BLaER1 (cell line): Measurements from ENCODE around the gene UBXN10.
A peak's percentile ranks its signal among the peaks of the same experiment; 100 is the strongest.

Experiments
- H3K27ac ChIP-seq: shearing (Covaris generic); formaldehyde crosslinking; 2 replicates; pipeline ENCODE4 v1.8.1; 2022
- H3K27me3 ChIP-seq: shearing (Covaris generic); formaldehyde crosslinking; 2 replicates; pipeline ENCODE4 v1.8.1; 2022
- H3K36me3 ChIP-seq: shearing (Covaris generic); formaldehyde crosslinking; 2 replicates; pipeline ENCODE4 v1.8.1; 2022
- H3K4me1 ChIP-seq: shearing (Covaris generic); formaldehyde crosslinking; 2 replicates; pipeline ENCODE4 v1.8.1; 2022
- H3K4me2 ChIP-seq: shearing (Covaris generic); formaldehyde crosslinking; 2 replicates; pipeline ENCODE4 v1.8.1; 2022
- H3K4me3 ChIP-seq: shearing (Covaris generic); formaldehyde crosslinking; 2 replicates; pipeline ENCODE4 v1.8.1; 2022
- H3K9ac ChIP-seq: shearing (Covaris generic); formaldehyde crosslinking; 2 replicates; pipeline ENCODE4 v1.8.1; 2022
- H3K9me3 ChIP-seq: shearing (Covaris generic); formaldehyde crosslinking; 2 replicates; pipeline ENCODE4 v1.8.1; 2022
- H4K20me1 ChIP-seq: shearing (Covaris generic); formaldehyde crosslinking; 2 replicates; pipeline ENCODE4 v1.8.1; 2022
- Cebpa-rat ChIP-seq: shearing (Covaris generic); IDR thresholded peaks from 2 replicates; pipeline ENCODE4 v1.8.1; 2022

Gene UBXN10

GRCh38 chr1:20182415-20182814, 3.5 kb upstream of the UBXN10 start:
- Histone ChIP-seq H3K27me3 (no peaks in the 10 kb centered on the region), H3K36me3 (no peaks in the 10 kb centered on the region), H4K20me1 (no peaks in the 10 kb centered on the region), H3K4me1 (peaks cover 46% of the 10 kb centered on the region), H3K4me3 (no peak overlapping the region), H3K27ac (no peak overlapping the region), H3K9ac (no peak overlapping the region), H3K4me2 (no peak overlapping the region), H3K9me3 (no peaks in the 10 kb centered on the region)
- no peak for TF ChIP-seq Cebpa-rat

DNA sequence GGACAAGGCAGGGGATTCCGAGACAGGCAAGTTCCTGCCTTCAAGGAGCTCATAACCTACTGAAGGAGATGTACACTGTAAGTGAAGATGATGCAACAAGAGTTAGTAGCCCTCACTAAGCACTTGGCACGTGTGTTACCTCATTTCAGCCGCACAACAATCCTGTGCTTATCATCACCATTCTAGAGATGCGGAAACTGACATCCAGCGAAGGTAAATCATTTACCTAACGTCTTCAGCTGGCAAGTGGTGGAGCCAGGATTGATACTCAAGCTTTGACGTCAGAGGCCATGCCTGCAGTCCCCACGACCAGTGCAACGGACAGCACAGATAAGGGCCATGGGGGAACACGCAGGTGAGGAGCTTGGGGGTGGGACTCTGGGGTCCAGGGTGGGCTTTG, 2.9 kb upstream of the UBXN10 start:
- Histone ChIP-seq H3K4me3 (no peak overlapping the region), H4K20me1 (no peaks in the 10 kb centered on the region), H3K9ac (no peak overlapping the region), H3K4me1 (peaks cover 53% of the 10 kb centered on the region), H3K27ac (no peak overlapping the region), H3K4me2 (no peak overlapping the region), H3K36me3 (no peaks in the 10 kb centered on the region), H3K27me3 (no peaks in the 10 kb centered on the region), H3K9me3 (no peaks in the 10 kb centered on the region)
- no peak for TF ChIP-seq Cebpa-rat

- Histone ChIP-seq H3K4me1 (peaks cover 58% of the 10 kb centered on the region), H3K9ac (no peak overlapping the region)
These were observed 2.2 kb upstream of the UBXN10 start for GRCh38 chr1:20183616-20184271.

DNA sequence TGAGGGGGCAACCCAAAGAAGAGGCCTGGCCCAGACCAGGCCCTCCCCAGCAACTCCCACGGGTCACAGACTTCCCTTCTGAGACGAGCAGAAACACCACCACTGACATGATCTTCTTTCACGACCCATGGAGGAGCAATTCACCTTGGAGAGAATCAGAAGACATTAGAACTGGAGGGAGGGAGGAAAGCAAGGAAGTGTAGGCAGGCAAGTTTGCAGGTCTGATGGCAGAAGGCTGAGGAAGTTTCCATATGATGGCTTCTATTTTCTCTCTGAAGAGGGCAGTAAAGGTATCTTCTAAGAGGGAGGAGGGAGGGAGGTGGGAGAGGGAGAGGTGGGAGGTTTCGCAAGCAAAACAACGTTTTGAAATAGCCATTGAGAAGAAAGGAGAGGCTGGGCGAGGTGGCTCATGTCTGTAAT, 1.4 kb upstream of the UBXN10 start:
- no peak overlapping the region for H3K9ac ChIP-seq
- no peaks in the 10 kb centered on the region for H3K27me3 ChIP-seq
- H3K36me3 ChIP-seq, result no peaks in the 10 kb centered on the region
- peak overlapping the region; percentile 89 for H3K27ac ChIP-seq
- peaks cover 61% of the 10 kb centered on the region for H3K4me1 ChIP-seq
- H3K4me3 ChIP-seq, result no peak overlapping the region
- H3K9me3 ChIP-seq, result no peaks in the 10 kb centered on the region
- peak overlapping the region; percentile 99 for H3K4me2 ChIP-seq
- TF ChIP-seq Cebpa-rat, result peak; percentile 53; the same call in 1 of the 2 replicates
- no peaks in the 10 kb centered on the region for H4K20me1 ChIP-seq

More at GRCh38 chr1:20183616-20184271, 2.2 kb upstream of the UBXN10 start:
- H3K27ac ChIP-seq, result no peak overlapping the region
- no peak for TF ChIP-seq Cebpa-rat
- H3K27me3 ChIP-seq, result no peaks in the 10 kb centered on the region
- H4K20me1 ChIP-seq, result no peaks in the 10 kb centered on the region
- peak overlapping the region; percentile 99 for H3K4me2 ChIP-seq
- H3K36me3 ChIP-seq, result no peaks in the 10 kb centered on the region
- no peak overlapping the region for H3K4me3 ChIP-seq
- no peaks in the 10 kb centered on the region for H3K9me3 ChIP-seq

- Histone ChIP-seq H4K20me1 (no peaks in the 10 kb centered on the region), H3K9ac (peak overlapping the region; percentile 78), H3K4me3 (peak overlapping the region; percentile 68), H3K27ac (peak overlapping the region; percentile 89), H3K4me2 (peak overlapping the region; percentile 99), H3K9me3 (no peaks in the 10 kb centered on the region), H3K27me3 (no peaks in the 10 kb centered on the region), H3K4me1 (peaks cover 68% of the 10 kb centered on the region), H3K36me3 (no peaks in the 10 kb centered on the region)
- peak; percentile 2; the same call in 1 of the 2 replicates for TF ChIP-seq Cebpa-rat
These were observed 681 bp upstream of the UBXN10 start for GRCh38 chr1:20184997-20185833.

GRCh38 chr1:20187103-20187812, 1.4 kb downstream of the UBXN10 start:
- Histone ChIP-seq H3K27me3 (no peaks in the 10 kb centered on the region), H3K9me3 (no peaks in the 10 kb centered on the region), H3K27ac (peak overlapping the region; percentile 63), H3K4me3 (no peak overlapping the region), H4K20me1 (no peaks in the 10 kb centered on the region), H3K4me2 (peak overlapping the region; percentile 99), H3K36me3 (no peaks in the 10 kb centered on the region), H3K9ac (no peak overlapping the region), H3K4me1 (peaks cover 72% of the 10 kb centered on the region)
- TF ChIP-seq Cebpa-rat, result no peak

DNA sequence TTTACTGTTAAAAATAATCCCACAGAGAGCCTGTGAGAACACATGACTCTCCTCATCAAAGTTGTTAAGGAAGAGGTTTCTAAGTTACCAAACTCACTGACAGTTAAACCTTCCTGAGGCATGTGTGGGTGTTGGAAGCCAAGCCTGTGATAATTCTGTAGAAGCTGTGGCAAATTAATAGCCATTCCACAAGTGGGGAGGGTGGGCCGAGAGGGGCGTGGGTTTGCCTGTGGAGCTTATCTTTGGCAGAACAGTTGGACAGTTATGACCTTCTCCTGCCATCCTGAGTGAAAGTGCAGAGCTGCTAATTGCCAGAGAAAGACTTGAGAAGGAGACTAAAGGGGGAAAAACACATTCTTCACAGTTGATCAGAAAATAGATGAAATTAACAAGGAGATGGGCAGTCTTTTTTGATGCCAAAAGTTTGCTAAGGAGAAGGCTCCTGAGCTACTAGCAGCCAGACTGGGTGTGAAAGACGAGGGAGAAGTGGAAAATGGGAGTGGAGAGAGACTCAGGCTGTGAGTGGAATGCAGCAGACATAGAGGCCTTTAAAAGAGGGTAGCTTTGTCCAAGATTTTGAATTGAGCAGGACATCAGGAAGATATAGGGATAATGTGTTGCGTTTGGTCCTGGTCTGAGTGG, 2.0 kb downstream of the UBXN10 start:
- Histone ChIP-seq H3K27ac (peak overlapping the region; percentile 63; the same call in 1 of the 2 replicates), H3K9ac (no peak overlapping the region), H4K20me1 (no peaks in the 10 kb centered on the region), H3K4me1 (peaks cover 72% of the 10 kb centered on the region), H3K4me2 (peak overlapping the region; percentile 99), H3K36me3 (no peaks in the 10 kb centered on the region), H3K4me3 (no peak overlapping the region), H3K9me3 (no peaks in the 10 kb centered on the region), H3K27me3 (no peaks in the 10 kb centered on the region)
- no peak for TF ChIP-seq Cebpa-rat

GRCh38 chr1:20188455-20188817, 2.5 kb downstream of the UBXN10 start:
- no peaks in the 10 kb centered on the region for H3K9me3 ChIP-seq
- no peaks in the 10 kb centered on the region for H3K36me3 ChIP-seq
- H3K9ac ChIP-seq, result no peak overlapping the region
- H4K20me1 ChIP-seq, result no peaks in the 10 kb centered on the region
- peak overlapping the region; percentile 63; the same call in 1 of the 2 replicates for H3K27ac ChIP-seq
- H3K4me2 ChIP-seq, result peak overlapping the region; percentile 99
- no peak overlapping the region for H3K4me3 ChIP-seq
- H3K27me3 ChIP-seq, result no peaks in the 10 kb centered on the region
- peaks cover 70% of the 10 kb centered on the region for H3K4me1 ChIP-seq
- TF ChIP-seq Cebpa-rat, result no peak

GRCh38 chr1:20189664-20190063, 3.8 kb downstream of the UBXN10 start:
- Histone ChIP-seq H3K9me3 (no peaks in the 10 kb centered on the region), H3K9ac (no peak overlapping the region), H3K27ac (no peak overlapping the region), H3K36me3 (no peaks in the 10 kb centered on the region), H4K20me1 (no peaks in the 10 kb centered on the region), H3K4me3 (no peak overlapping the region), H3K27me3 (no peaks in the 10 kb centered on the region), H3K4me2 (peak overlapping the region; percentile 3; the same call in 1 of the 2 replicates), H3K4me1 (peaks cover 68% of the 10 kb centered on the region)
- TF ChIP-seq Cebpa-rat, result no peak
